Fibroblast of peridontal ligament (primary cell): ENCODE measurements around the gene R3HDM1.
"Not testable (repeated sequence)": the region's sequence is repeated elsewhere in the genome, so short reads cannot be mapped to it uniquely, and the experiment has no call there.

Source experiments
- DNase-seq: peaks from one replicate; pipeline ENCODE4 v3.0.0-alpha.2; 2010; ENCODE audit errors: extremely low read depth

R3HDM1 gene

DNA sequence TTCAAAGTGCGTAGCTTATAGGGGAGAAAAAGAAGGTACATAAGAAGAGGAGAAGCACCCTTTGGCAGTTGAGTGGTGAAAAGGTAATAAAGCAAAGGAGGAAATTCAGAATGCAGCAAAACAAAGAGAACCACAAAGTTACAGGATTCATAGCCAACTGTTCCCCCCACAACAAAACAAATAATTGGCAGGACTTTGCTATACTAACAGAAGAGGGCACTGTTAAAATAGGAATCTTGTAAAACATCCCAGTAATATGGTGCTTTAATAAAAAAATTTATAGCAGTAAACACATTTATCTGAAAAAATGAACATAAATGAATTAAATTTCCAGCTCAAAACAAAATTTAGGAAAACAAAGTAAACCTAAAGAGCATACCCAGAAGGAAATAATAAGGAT is 42.3 kb downstream of the R3HDM1 start:
- no peak for DNase-seq

DNA sequence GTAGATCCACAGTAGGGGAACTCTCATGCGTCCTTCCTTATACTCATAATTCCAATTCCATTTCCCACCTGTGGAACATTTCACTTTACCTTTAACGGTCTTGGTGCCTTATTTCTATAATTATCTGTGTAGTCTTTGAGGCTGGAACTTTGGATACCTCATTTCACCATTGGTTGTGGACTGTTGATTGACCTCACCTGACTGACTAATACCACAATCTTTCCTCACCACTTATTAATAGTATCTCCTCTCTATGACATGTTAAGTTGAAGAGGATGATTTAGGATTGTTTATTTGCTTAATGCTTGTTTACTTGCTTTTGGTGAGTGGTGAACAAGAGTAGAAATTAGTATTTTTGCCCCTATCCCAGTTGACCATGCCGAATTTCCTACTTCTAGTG is 50.0 kb downstream of the R3HDM1 start:
- DNase-seq: no peak

DNA sequence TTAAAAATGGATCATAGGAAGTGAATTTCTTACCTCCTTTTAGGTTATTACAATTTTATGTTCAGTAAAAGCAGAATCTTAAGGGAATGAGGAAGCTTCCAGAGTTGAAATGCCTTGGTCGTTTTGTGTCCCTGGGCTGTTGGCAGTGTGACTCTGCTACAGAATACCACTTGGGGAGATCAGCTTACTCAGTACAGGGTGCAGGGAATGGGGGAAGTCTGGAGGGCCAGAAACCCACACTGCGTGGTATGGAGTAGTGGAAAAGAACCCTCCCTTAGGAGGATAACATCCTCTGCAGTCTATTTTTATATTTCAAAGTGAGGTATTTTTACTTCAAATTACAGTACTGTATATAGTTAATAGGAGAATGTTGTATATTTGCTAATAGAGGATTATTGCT is 51.1 kb downstream of the R3HDM1 start:
- no peak for DNase-seq

DNA sequence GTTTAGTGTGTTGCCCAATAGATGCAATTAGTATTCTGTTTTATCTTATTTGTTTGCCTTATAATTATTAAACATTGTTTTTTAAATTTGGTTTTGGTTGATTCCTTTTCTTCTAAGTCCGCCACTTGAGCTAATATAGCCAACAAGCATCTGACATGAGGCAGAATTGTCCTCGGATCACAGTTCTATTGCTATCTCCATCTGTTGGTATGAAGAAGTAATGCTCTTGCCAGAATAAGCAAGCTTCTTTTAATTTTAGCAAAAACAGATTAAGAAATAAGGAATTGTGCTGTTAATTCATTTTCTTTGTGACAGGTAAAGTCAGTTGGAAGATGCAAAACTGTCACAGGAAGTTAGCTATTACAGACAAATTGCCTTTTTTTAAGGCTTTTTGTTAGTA is 54.3 kb downstream of the R3HDM1 start:
- DNase-seq: peak; percentile 40

- no peak for DNase-seq
These were observed 54.9 kb downstream of the R3HDM1 start for GRCh38 chr2:135586148-135586547.

DNA sequence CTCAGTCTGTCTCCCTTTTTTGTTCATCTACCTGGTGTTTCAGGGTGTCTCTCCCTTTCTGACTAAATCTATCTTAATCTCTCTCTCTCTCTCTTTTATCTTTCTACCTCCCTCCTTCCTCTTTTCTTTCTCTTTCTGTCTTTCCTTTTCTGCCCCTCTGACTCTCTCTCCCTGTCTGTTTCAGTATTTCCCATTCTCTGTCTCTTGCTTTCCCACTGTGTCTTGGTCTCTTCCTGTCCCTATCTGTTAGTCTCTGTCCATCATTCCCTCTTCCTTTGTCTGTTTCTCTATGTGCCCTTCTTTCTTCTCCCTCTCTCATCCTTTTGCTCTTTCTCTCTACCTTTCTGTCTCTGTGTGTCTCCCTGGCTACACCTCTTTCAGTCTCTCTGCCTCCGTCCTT is 56.7 kb downstream of the R3HDM1 start:
- no peak for DNase-seq

GRCh38 chr2:135590619-135591260 is 59.5 kb downstream of the R3HDM1 start:
- DNase-seq: no peak

DNA sequence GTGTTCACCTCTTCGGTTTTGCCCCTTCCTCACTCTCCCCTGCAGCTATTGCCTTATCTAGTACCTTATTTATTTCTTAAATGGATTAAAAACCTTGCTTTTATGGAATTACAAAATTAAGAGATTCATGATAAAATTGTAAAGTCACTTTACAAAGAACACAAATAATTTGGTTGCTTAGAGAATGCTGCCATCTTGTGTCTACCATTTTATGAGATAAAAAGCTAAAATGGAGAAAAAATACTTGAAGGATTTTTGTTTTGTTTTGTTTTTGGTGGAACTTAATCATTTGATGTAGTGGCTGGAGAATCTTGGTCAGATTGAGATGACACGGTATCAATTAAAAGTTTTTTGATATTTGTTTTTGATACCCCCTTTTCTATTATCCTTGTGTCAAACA is 69.6 kb downstream of the R3HDM1 start:
- peak; percentile 72 for DNase-seq

- DNase-seq: no peak
These were observed 72.3 kb downstream of the R3HDM1 start for GRCh38 chr2:135603543-135603942.

DNA sequence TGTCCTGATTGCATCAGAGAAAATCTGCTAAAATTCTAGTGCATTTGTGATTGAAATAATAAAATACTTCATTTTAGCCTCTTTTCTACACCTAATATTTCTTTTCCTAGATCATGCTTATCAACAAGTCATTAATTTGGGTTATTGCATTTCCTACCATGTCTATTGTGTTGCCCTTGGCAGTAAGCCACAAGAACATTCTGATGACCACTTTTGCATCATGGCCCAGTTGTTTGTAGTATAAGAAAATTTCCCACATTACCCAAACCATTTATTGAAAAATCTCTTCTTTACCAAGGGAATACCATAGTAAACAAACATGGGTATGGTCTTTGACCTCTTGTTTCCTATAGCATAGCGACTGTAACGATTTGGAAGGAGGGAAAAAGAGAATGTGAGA is 76.3 kb downstream of the R3HDM1 start:
- peak; percentile 25 for DNase-seq

- no peak for DNase-seq
These were observed 81.0 kb downstream of the R3HDM1 start for GRCh38 chr2:135612319-135612718.

- DNase-seq: no peak
These were observed 84.1 kb downstream of the R3HDM1 start for GRCh38 chr2:135615404-135615803.

DNA sequence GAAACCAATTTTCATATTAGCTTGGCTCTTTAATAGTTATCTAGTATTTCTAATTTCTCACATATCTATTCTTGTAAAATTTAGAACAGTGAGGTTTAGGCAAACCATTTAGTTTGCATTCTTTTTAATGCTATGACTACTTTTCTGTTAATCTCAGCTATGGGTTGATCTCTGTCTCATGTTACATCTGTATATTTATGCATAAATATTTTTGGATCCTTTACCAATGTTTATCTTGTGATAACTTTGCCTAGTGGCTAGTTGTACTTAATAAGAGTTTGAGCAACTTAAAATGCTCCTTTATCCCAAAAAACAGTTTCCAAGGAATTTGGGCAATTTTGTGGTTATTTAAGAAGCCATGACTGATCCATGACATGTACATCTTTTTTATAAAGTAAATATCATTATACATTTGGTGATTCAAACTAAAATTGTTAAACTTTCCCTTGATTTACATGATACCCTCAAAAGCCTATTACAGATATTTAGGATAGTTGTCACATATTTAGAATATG is 86.3 kb downstream of the R3HDM1 start:
- peak; percentile 29 for DNase-seq

DNA sequence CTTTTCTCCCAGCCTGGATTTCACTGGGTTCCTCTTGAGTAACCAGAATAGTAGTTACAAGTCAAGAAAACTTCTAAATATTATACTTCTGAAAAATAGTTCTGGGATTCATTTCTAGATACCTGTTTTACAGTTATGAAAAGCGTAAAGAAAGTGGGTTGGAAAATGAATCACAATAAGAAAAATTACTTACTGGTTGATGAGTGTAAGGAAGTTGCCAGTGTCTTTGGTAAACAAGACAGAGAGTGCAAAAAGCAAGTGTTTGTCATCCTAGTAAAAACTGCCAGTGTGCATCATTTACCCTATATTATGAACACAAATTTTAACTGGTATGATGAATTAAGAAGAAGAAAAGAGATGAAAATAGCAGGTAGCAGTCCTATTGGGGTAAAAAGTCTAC is 88.9 kb downstream of the R3HDM1 start:
- no peak for DNase-seq

DNA sequence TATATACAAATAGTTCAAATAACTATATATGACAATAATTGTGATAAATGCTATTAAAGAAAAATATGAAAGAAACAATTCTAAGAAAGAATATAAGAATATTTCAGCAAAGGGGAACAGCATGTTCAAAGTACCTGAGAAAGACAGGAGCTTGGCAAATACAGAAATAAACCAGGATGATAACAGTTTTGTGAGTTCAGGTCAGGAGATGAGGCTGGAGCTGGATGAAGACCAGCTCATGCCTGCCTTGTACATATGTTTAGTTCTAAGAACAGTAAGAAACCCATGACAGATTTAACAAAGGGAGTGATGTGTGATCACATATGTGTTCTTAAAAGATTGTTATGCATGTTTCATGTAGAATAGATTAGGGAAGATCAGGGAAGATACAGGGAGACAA is 98.2 kb downstream of the R3HDM1 start:
- no peak for DNase-seq

GRCh38 chr2:135630034-135630433 is 98.8 kb downstream of the R3HDM1 start:
- DNase-seq: not testable (repeated sequence)

GRCh38 chr2:135630488-135630887 is 99.2 kb downstream of the R3HDM1 start:
- DNase-seq: no peak

DNA sequence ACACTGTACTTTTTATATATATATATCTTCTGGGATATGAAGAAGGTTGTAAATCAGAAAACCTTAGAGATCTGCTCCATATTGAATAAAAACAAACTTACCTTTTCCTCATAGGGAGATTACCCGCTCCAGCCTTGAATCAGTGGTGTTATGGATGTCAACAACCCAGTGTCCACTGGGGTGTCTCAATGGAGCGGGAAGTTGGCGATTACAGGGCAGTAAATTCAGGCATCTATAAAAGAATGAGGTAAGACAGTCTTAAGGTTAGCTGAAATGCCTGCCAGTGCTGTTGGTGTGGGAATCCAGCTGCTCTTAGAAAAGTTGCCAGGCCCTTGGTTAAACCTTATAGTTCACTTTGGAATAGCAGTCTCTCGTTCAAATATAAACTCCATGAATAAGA is 102.3 kb downstream of the R3HDM1 start:
- no peak for DNase-seq

DNA sequence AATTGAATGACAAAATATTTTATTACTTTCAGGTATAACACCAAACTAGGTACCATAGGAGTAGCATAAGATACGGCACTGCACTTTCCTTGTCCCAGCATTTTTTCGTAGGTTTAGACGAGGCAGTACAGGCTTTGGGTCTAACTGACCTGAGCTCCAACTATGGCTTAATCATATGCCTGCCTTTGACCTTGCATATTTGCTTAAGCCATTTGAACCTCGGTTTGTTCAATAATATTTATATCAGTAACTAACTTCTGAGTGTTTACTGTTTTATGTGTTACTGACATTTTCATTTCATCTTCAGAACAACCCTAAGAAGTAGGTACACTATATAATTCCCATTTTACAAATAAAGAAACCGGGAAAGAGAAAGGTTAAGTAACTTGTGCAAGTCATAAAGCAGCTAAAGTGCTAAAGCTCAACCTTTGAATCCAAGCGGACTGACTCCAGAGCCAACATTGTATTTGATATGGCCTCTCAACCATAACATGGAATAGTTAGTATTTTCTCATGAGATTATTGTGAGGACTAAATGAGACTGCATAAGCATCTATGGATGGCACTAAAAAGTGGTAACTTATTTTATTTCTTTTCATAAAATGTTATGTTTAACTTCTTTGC is 104.0 kb downstream of the R3HDM1 start:
- DNase-seq: no peak

- DNase-seq: no peak
These were observed 105.7 kb downstream of the R3HDM1 start for GRCh38 chr2:135636982-135637381.

GRCh38 chr2:135637456-135638087 is 106.3 kb downstream of the R3HDM1 start:
- DNase-seq: no peak

GRCh38 chr2:135638825-135639224 is 107.5 kb downstream of the R3HDM1 start:
- DNase-seq: no peak
